ENCODE results near the gene SLC43A1.

DNA sequence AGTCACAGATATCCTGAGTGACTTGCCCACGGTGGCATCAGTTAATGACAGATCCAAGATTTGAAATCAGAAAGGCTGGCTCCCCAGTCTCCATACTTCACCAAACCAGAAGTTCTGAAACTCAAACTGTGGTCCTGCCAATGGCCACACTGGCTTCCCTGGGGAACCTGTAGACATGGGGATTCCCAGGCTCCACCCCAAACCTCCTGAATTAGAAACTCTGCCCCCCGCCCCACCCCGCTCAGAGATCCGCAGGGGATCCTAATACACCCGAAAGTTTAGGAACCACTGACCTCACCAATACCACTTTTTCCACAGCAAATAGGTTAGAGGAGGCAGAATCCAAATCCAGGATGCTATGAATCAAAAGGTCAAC, 39.8 kb downstream of the SLC43A1 start:
- no peak for TF ChIP-seq ELF4 (CRISPR knock-in tag; IDR thresholded peaks at IDR 0.05; ENCODE audit: low read depth)
- TF ChIP-seq ESRRA (CRISPR knock-in tag; IDR thresholded peaks at IDR 0.05; ENCODE audit: borderline replicate concordance) = no peak
- TF ChIP-seq, protein P1, sequence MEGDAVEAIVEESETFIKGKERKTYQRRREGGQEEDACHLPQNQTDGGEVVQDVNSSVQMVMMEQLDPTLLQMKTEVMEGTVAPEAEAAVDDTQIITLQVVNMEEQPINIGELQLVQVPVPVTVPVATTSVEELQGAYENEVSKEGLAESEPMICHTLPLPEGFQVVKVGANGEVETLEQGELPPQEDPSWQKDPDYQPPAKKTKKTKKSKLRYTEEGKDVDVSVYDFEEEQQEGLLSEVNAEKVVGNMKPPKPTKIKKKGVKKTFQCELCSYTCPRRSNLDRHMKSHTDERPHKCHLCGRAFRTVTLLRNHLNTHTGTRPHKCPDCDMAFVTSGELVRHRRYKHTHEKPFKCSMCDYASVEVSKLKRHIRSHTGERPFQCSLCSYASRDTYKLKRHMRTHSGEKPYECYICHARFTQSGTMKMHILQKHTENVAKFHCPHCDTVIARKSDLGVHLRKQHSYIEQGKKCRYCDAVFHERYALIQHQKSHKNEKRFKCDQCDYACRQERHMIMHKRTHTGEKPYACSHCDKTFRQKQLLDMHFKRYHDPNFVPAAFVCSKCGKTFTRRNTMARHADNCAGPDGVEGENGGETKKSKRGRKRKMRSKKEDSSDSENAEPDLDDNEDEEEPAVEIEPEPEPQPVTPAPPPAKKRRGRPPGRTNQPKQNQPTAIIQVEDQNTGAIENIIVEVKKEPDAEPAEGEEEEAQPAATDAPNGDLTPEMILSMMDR (IDR thresholded peaks at IDR 0.05) = no peak
- TF ChIP-seq TEAD4 (CRISPR knock-in tag; IDR thresholded peaks at IDR 0.05) = no peak
- TF ChIP-seq ZNF121 (CRISPR knock-in tag; IDR thresholded peaks at IDR 0.05) = no peak
- no peak for TF ChIP-seq TEAD1 (CRISPR knock-in tag; IDR thresholded peaks at IDR 0.05)
- no peak for TF ChIP-seq NR2C2 (CRISPR knock-in tag; IDR thresholded peaks at IDR 0.05)
- no peak for TF ChIP-seq ATF1 (CRISPR knock-in tag; IDR thresholded peaks at IDR 0.05)
- TF ChIP-seq ZNF138 (CRISPR knock-in tag; conservative IDR thresholded peaks at IDR 0.05) = no peak
- TF ChIP-seq ZNF232 (CRISPR knock-in tag; IDR thresholded peaks at IDR 0.05) = no peak
- TF ChIP-seq SP1 (CRISPR knock-in tag; conservative IDR thresholded peaks at IDR 0.05) = no peak
- no peak for TF ChIP-seq HMGXB4 (CRISPR knock-in tag; IDR thresholded peaks at IDR 0.05)
- TF ChIP-seq ZNF423 (CRISPR knock-in tag; IDR thresholded peaks at IDR 0.05) = no peak
